H9 (cell line): ENCODE data around the gene ITGAE. TPM values are rescaled to one million over a fixed set of nuclear protein-coding genes. Genes with fewer than 3 reads are reported as not detected.

ENCODE experiments used
- DNase-seq: peaks from one replicate; pipeline ENCODE4 v3.0.0-alpha.2; 2017
- H2AFZ ChIP-seq: one replicate; pipeline ENCODE4 v1.6.1; 2013; ENCODE audit warnings: mild to moderate bottlenecking, low read length, control low read depth, moderate library complexity
- H2AK5ac ChIP-seq: 2 replicates; pipeline ENCODE4 v1.6.1; 2013; ENCODE audit warnings: low read length, control low read depth, mixed read lengths; ENCODE audit not compliant: insufficient read length
- H2BK120ac ChIP-seq: one replicate; pipeline ENCODE4 v1.6.1; 2013; ENCODE audit warnings: low read depth, mild to moderate bottlenecking, low read length, control low read depth, inconsistent platforms; ENCODE audit not compliant: poor library complexity, severe bottlenecking
- H2BK12ac ChIP-seq: 2 replicates; pipeline ENCODE4 v1.6.1; 2013; ENCODE audit warnings: low read length, control low read depth, mixed read lengths, low read depth; ENCODE audit not compliant: insufficient read length
- H2BK15ac ChIP-seq: 2 replicates; pipeline ENCODE4 v1.6.1; 2013; ENCODE audit warnings: low read depth, low read length, control low read depth
- H2BK20ac ChIP-seq: one replicate; pipeline ENCODE4 v1.6.1; 2013; ENCODE audit warnings: low read depth, mild to moderate bottlenecking, low read length, control low read depth, inconsistent platforms; ENCODE audit not compliant: poor library complexity, severe bottlenecking
- H2BK5ac ChIP-seq: 2 replicates; pipeline ENCODE4 v1.6.1; 2013; ENCODE audit warnings: low read length, control low read depth, mixed read lengths; ENCODE audit not compliant: insufficient read length
- H3K14ac ChIP-seq: 2 replicates; pipeline ENCODE4 v1.6.1; 2013; ENCODE audit warnings: low read length, control low read depth; ENCODE audit not compliant: insufficient read depth
- H3K18ac ChIP-seq: 2 replicates; pipeline ENCODE4 v1.6.1; 2013; ENCODE audit warnings: low read depth, mild to moderate bottlenecking, mixed read lengths, low read length, control low read depth; ENCODE audit not compliant: insufficient read length
- H3K23ac ChIP-seq: 2 replicates; pipeline ENCODE4 v1.6.1; 2013; ENCODE audit warnings: low read length, control low read depth, mixed read lengths, low read depth; ENCODE audit not compliant: insufficient read length
- H3K23me2 ChIP-seq: 2 replicates; pipeline ENCODE4 v1.6.1; 2013; ENCODE audit warnings: low read depth, mild to moderate bottlenecking, mixed read lengths, low read length, control low read depth; ENCODE audit not compliant: insufficient read length, poor library complexity, severe bottlenecking
- H3K27ac ChIP-seq: 2 replicates; pipeline ENCODE4 v1.5.1; 2013; ENCODE audit warnings: low read length, control low read depth, mixed read lengths, low read depth; ENCODE audit not compliant: insufficient read length
- H3K27me3 ChIP-seq: 2 replicates; pipeline ENCODE4 v1.6.1; 2013; ENCODE audit warnings: low read length, control low read depth, inconsistent platforms; ENCODE audit not compliant: insufficient read depth
- H3K4ac ChIP-seq: 2 replicates; pipeline ENCODE4 v1.6.1; 2013; ENCODE audit warnings: low read depth, mild to moderate bottlenecking, control low read depth, inconsistent platforms, low read length, moderate library complexity
- H3K4me1 ChIP-seq: 2 replicates; pipeline ENCODE4 v1.6.1; 2013; ENCODE audit warnings: low read length, control low read depth, inconsistent platforms; ENCODE audit not compliant: insufficient read depth
- H3K4me2 ChIP-seq: 2 replicates; pipeline ENCODE4 v1.6.1; 2013; ENCODE audit warnings: low read length, control low read depth, mixed read lengths; ENCODE audit not compliant: insufficient read length, insufficient read depth
- H3K56ac ChIP-seq: 2 replicates; pipeline ENCODE4 v1.6.1; 2013; ENCODE audit warnings: low read depth, mild to moderate bottlenecking, mixed read lengths, low read length, control low read depth; ENCODE audit not compliant: insufficient read length
- H3K79me1 ChIP-seq: 2 replicates; pipeline ENCODE4 v1.6.1; 2013; ENCODE audit warnings: low read depth, mild to moderate bottlenecking, moderate library complexity, low read length, control low read depth, inconsistent platforms; ENCODE audit not compliant: insufficient read depth, poor library complexity, severe bottlenecking
- H3K79me2 ChIP-seq: 2 replicates; pipeline ENCODE4 v1.6.1; 2013; ENCODE audit warnings: low read length, control low read depth, inconsistent platforms; ENCODE audit not compliant: insufficient read depth
- H3K9ac ChIP-seq: 2 replicates; pipeline ENCODE4 v1.6.1; 2013; ENCODE audit warnings: low read length, control low read depth, mixed read lengths; ENCODE audit not compliant: insufficient read length; ENCODE audit errors: extremely low read depth
- H3K9me3 ChIP-seq: one replicate; pipeline ENCODE4 v1.6.1; 2013; ENCODE audit warnings: low read depth, low read length, inconsistent platforms; ENCODE audit not compliant: control insufficient read depth
- H3T11ph ChIP-seq: one replicate; pipeline ENCODE4 v1.6.1; 2013; ENCODE audit warnings: mild to moderate bottlenecking, low read length, control low read depth, inconsistent platforms
- H4K20me1 ChIP-seq: one replicate; pipeline ENCODE4 v1.6.1; 2013; ENCODE audit not compliant: control insufficient read depth, insufficient read length, insufficient read depth
- H4K5ac ChIP-seq: 2 replicates; pipeline ENCODE4 v1.6.1; 2013; ENCODE audit warnings: low read depth, mild to moderate bottlenecking, mixed read lengths, low read length, control low read depth; ENCODE audit not compliant: insufficient read length
- H4K8ac ChIP-seq: replicated peaks from 2 replicates; pipeline ENCODE4 v1.6.1; 2013; ENCODE audit warnings: low read length, control low read depth, mixed read lengths, low read depth; ENCODE audit not compliant: insufficient read length
- H4K91ac ChIP-seq: 2 replicates; pipeline ENCODE4 v1.6.1; 2013; ENCODE audit warnings: low read depth, mild to moderate bottlenecking, moderate library complexity, mixed read lengths, low read length, control low read depth; ENCODE audit not compliant: insufficient read length
- H3K27ac Mint-ChIP-seq, 3 experiments: 2 replicates in 2 of 3; 3 replicates in 1 of 3; pipeline ENCODE4 v1.8.0; 2020 to 2021; ENCODE audit warnings: mixed read lengths in 3 of 3, mild to moderate bottlenecking in 1 of 3, moderate library complexity in 1 of 3
- H3K27me3 Mint-ChIP-seq: 2 replicates; pipeline ENCODE4 v1.8.0; 2021; ENCODE audit warnings: low read depth, mild to moderate bottlenecking, moderate library complexity, mixed read lengths
- H3K36me3 Mint-ChIP-seq, 3 experiments: 2 replicates in 2 of 3; 3 replicates in 1 of 3; pipeline ENCODE4 v1.8.0; 2020 to 2021; ENCODE audit warnings: low read depth in 3 of 3, mixed read lengths in 3 of 3; ENCODE audit not compliant: insufficient read depth in 1 of 3
- H3K4me1 Mint-ChIP-seq, 2 experiments: 2 replicates each; pipeline ENCODE4 v1.8.0; 2020; ENCODE audit warnings: mixed read lengths in 2 of 2
- H3K4me3 Mint-ChIP-seq, 2 experiments: 2 replicates in 1 of 2; 3 replicates in 1 of 2; pipeline ENCODE4 v1.8.0; 2020 to 2021; ENCODE audit warnings: mild to moderate bottlenecking in 2 of 2, mixed read lengths in 2 of 2, moderate library complexity in 1 of 2
- H3K9me3 Mint-ChIP-seq, 2 experiments: 2 replicates in 1 of 2; 3 replicates in 1 of 2; pipeline ENCODE4 v1.8.0; 2020; ENCODE audit warnings: mild to moderate bottlenecking in 2 of 2, mixed read lengths in 2 of 2, moderate library complexity in 1 of 2
- CTCF ChIP-seq: fragments of 200-600 bp; sonication (generic); conservative IDR thresholded peaks from 3 replicates; pipeline ENCODE4 v1.8.0; 2021; ENCODE audit warnings: antibody characterized with exemption, mild to moderate bottlenecking
- WGBS: extraction: QIAGEN DNeasy Blood & Tissue Kit; methylation state at CpG from one replicate; pipeline ENCODE4 v1.1.7; 2013; ENCODE audit warnings: missing lambda C conversion rate, low lambda C conversion rate, mixed read lengths; ENCODE audit not compliant: insufficient read length; ENCODE audit errors: extremely low coverage; 5-methylcytosine and 5-hydroxymethylcytosine counted together
- total RNA-seq: library from RNA; stranded (reverse); gene quantifications from 2 replicates; pipeline ENCODE4 v1.2.1, GENCODE V29; 2021

The ITGAE gene
- total RNA-seq, 1 experiment from 2014 or later, result 23.5 TPM

GRCh38 chr17:3815925-3816324, 14.9 kb upstream of the ITGAE start:
- TF ChIP-seq CTCF, result 0 out of 3 replicates have a peak, but pooled peaks have one; percentile 18
- H2AK5ac ChIP-seq, result no peak overlapping the region
- no peak for DNase-seq
- H3K9me3 Mint-ChIP-seq, result no peaks in the 10 kb centered on the region
- H3K36me3 Mint-ChIP-seq, result peaks cover 32 to 84% (median 77%) of the 10 kb centered on the region in 3 experiments; a peak in 6 of 7 replicates
- no peaks in the 10 kb centered on the region for H3K23me2 ChIP-seq
- H3K79me1 ChIP-seq, result no peaks in the 10 kb centered on the region
- H4K8ac ChIP-seq, result no peak overlapping the region
- no peaks in the 10 kb centered on the region for H3K9me3 ChIP-seq
- H2BK120ac ChIP-seq, result no peak overlapping the region
- no peak overlapping the region for H3K23ac ChIP-seq
- H3K9ac ChIP-seq, result no peak overlapping the region
- H2BK5ac ChIP-seq, result no peak overlapping the region
- H3K4me1 Mint-ChIP-seq, result no peaks in the 10 kb centered on the region
- H4K91ac ChIP-seq, result no peak overlapping the region
- no peak overlapping the region for H3K56ac ChIP-seq
- no peaks in the 10 kb centered on the region for H3K4me1 ChIP-seq
- H3K4ac ChIP-seq, result no peak overlapping the region
- H3K79me2 ChIP-seq, result no peaks in the 10 kb centered on the region
- H3K27me3 Mint-ChIP-seq, result no peaks in the 10 kb centered on the region
- H3T11ph ChIP-seq, result no peak overlapping the region
- no peak overlapping the region for H3K4me3 Mint-ChIP-seq
- no peak overlapping the region for H3K27ac ChIP-seq
- H3K4me2 ChIP-seq, result no peak overlapping the region
- H2BK15ac ChIP-seq, result no peak overlapping the region
- no peak overlapping the region for H3K27ac Mint-ChIP-seq
- no peak overlapping the region for H4K5ac ChIP-seq
- no peak overlapping the region for H2BK20ac ChIP-seq
- H3K14ac ChIP-seq, result no peak overlapping the region
- H3K18ac ChIP-seq, result no peak overlapping the region
- no CpG with 5 or more reads among the region's 7 CpGs for WGBS
- no peak overlapping the region for H2AFZ ChIP-seq
- no peaks in the 10 kb centered on the region for H4K20me1 ChIP-seq
- H2BK12ac ChIP-seq, result no peak overlapping the region
- no peaks in the 10 kb centered on the region for H3K27me3 ChIP-seq
